Measurements from ENCODE around the gene CRADD.
"Not testable (repeated sequence)": the region's sequence is repeated elsewhere in the genome, so short reads cannot be mapped to it uniquely, and the experiment has no call there.

CRADD gene

GRCh38 chr12:93883436-93884154 is 206.4 kb downstream of the CRADD start:
- DNase-seq, result no peak

GRCh38 chr12:93884794-93885460 is 207.8 kb downstream of the CRADD start:
- no peak for DNase-seq

DNA sequence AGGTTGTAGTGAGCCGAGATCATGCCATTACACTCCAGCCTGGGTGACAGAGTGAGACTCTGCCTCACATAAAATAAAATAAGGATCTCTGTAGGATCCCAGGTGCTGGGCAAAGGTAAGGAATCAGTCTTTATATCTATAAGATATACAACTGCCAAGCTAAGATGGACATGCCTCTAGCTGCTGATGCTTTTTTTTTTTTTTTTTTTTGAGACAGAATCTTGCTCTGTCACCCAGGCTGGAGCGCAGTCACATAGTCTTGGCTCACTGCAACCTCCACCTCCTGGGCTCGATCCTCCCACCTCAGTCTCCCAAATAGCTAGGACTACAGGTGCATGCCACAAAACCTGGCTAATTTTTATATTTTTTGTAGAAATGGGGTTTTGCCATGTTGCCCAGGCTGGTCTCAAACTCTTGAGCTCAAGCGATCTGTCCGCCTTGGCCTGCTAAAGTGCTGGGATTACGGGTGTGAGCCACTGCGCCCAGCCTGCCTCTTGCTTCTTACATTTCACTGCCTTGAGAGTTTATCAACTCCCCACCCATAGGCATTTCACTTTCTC is 208.9 kb downstream of the CRADD start:
- DNase-seq, result not testable (repeated sequence)

GRCh38 chr12:93886533-93887511 is 209.6 kb downstream of the CRADD start:
- no peak for DNase-seq

GRCh38 chr12:93888964-93889363 is 211.8 kb downstream of the CRADD start:
- no peak for DNase-seq

DNA sequence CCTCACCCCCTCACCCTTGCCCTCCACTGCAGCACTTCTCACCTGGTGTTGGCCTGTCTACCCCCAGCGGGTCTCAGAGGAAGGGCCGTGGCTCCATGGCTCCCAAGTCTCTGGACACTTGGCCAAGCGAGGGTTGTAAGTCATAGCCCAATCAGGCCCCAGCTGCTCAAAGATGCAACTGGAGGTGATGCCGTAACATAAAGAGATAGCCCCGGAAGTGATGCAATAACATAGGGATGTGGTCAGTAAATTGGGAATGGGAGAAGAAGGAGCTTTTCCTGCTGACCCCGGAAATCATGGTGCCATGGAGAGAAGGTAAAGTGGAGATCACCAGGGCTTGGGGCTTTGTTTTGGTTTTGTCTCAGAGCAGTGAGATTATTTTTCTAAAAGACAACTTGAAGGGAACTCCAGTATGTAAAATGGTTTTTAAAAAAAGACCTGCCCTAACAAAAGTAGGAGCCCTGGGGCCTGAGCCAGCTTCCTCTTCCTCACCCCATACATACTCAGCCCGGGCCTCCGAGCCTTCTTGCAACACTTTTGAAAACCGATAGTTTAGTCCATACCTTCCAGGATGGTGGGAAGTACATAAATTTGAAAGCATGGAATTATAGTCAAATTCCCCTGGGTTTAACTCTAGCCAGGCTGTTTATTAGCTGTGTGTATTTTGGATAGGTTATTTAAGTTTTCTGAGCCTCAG is 212.5 kb downstream of the CRADD start:
- no peak for DNase-seq

GRCh38 chr12:93892423-93893268 is 215.5 kb downstream of the CRADD start:
- no peak for DNase-seq

DNA sequence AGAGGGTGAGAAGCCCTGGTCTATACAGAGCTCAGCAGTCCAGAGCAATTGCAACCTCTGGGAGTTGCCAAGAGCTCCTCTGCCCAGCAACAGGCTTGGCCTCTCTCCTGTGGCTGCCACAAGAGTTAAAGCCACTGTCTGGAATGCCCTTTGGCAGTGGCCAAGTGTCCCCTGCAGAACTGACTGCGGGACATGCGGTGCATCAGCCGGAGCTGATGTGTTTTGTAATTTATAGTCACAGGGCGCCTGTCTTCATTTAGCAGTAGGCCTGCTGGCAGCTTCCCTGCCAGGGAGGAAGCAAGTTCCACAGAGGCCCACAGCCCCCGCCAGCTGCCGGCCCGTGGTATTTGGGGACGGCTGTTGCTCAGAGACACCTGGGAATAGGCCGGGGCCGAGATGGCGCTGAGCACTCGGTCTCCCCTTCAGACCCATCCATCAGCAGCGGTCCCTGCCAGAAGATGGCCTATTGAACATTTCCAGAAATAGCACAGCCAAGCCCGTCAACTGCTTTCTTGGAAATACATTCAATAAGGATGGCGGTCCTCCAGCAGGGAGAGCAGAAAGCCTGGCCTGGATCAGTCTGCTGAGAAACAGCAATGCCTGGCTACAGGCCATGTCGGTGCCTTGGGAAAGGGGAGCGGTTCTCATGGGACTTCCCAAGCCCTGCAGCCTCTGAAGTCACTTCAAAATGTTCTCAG is 217.4 kb downstream of the CRADD start:
- no peak for DNase-seq

GRCh38 chr12:93895089-93895445 is 217.9 kb downstream of the CRADD start:
- DNase-seq, result no peak

DNA sequence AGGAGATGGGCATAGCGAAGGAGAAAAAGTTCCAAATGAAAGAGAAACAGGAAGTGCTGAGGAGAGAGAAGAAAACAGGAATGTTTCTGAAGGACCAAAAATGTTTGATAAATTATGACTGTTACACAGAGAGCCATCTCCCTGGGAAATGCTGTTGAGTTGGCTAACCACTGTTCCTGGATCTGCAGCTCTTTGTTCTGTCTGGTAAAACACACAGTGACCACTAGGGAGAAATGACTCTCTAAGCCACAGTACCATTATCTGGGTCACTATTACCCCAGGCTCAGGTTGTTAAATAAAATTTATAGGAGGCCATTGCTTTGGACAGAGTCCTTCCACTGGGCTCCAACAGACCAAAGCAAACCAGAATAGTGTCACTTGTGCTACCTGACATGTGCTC is 219.3 kb downstream of the CRADD start:
- DNase-seq, result no peak

DNA sequence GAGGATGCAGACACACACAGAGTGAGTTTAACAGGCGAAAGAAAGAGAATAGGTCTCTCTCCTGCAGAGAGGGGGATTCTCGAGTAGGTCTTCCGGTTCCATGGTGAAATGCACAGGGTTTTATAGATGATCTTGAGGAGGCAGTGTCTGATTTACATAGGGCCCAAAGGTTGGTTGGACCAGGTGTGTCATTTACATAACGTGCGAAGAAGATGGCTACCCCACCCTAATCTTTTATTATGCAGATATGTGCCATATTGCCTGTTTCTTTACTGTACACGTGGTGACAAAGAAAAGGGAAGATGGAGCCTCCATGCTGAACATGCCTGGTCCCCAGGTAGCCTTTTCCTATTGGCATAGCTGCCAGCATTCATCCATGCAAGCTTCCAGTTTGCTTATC is 219.8 kb downstream of the CRADD start:
- no peak for DNase-seq

DNA sequence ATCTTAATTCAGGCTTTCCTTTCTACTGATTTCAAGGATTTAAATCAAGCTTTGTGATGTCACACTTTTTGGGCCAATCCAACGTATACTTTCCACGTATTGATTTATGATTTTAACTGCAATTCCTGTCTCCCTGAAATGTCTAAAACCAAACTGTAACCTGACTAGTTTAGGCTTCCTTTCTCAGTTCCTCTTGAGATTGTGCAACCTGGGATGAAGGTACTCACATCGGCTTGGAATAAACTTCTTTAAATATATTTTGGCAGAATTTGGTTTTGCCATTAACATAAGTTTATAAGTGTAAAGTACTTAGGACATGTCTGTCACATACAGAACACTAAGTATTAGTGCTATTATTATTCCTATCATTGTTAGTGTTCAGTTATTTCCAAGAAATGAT is 224.6 kb downstream of the CRADD start:
- no peak for DNase-seq

DNA sequence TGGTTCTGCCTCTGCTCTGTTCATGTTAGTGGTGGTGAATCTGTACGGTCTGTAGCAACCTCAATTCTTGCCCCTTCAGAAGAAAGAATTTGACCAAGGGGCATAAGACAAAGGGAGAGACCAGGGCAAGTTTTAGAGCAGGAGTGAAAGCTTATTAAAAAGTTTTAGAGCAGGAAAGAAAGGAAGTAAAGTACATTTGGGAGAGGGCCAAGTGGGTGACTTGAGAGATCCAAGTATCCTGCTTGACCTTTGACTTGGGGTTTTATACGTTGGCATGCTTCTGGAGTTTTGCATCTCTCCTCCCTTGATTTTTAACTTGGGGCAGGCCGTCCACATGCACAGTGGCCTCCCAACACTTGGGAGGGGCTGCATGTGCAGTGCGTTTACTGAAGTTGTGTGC is 225.0 kb downstream of the CRADD start:
- no peak for DNase-seq

DNA sequence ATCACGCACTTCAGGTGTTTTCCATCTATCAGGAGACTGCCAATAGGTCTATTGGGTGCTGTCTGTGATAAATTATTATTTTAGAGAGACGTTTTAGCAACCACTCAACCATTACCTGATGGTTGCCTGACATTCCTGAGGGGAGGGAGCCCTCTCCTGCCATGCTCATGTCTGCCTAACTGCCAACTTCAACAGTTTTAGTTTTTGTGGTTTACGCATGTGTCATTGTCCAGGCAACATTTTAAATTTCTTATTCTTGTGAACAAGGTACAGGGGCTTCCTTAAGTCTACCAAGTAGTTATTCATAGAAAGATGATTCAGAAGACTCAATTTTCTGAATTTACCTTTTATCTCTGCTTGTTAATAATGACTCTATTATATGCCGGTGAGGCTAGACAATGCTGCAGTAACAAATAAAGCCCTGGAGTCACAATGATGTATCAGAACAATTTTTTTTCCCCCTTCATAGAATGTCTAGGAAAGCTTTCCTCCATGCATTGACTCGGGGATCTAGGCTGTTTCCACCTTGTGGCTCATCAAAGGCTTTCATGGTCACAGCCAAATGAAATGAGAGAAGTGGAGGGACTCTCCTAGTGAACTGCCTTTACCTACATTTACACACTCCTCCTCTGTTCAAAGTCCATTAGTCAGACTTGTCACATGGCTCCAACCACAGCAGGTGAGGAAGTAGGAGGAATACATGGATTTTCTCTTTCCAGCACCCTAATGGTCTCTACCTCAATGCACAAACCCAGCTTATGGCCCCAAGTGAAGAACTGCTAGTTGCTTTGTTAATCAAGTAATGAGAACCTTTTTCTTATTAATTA is 225.8 kb downstream of the CRADD start:
- no peak for DNase-seq

DNA sequence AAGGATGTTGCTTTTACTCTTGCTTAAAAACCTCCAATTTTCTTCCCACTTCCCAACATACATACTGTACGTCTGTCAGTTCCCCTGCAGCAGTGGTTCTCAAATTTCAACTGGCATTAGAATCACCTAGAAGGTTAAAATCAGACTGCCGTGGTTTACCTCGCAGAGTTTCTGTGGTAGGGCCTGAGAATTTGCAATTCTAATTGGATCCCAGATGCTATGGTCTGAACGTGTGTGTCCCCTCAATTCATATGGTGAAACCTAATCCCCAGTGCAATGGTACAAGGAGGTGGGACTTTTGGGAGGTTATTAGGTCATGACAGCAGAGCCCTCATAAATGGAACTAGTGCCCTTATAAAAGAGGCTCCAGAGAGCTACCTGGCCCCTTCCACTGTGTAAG is 226.9 kb downstream of the CRADD start:
- DNase-seq, result no peak

GRCh38 chr12:93908264-93908663 is 231.1 kb downstream of the CRADD start:
- no peak for DNase-seq

GRCh38 chr12:93908846-93909567 is 231.8 kb downstream of the CRADD start:
- DNase-seq, result no peak

GRCh38 chr12:93911396-93911795 is 234.2 kb downstream of the CRADD start:
- DNase-seq, result no peak

DNA sequence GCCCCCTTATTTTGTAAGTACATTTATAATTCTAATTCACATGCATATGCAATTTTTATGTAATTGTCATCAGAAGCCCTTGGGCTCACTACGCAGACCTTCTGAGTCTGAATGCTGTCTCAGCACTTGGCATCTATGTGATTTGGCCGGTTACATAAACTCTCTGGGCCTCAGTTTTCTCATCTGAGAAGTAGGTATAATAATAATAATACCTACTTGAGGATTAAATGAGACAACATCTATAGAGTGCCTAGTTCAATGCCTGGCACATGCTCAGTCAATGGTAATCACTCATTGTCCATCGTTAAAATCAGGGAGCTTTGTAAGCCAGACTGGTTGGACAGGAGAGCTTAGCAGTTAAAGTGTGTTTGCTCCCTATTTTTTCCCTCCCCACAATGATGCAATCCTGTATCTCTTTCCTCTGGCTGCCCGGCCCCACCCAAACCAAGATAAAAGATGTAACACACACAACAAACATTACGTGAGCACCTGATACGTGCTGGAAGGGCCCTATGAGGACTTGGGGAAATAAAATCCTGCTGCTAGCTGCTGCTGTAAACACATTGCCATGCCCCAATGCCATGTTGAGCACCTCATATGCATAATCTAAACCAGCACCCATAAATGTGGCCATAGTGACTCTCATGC is 235.0 kb downstream of the CRADD start:
- no peak for DNase-seq
